Epidermal melanocyte (primary cell): ENCODE measurements around the gene PPIP5K2.
A peak's percentile ranks its signal among the peaks of the same experiment; 100 is the strongest.
"Not testable (repeated sequence)": the region's sequence is repeated elsewhere in the genome, so short reads cannot be mapped to it uniquely, and the experiment has no call there.

Experiments
- DNase-seq: peaks from one replicate; pipeline ENCODE4 v3.0.0; 2011; ENCODE audit warnings: low spot score; ENCODE audit not compliant: insufficient read length

The PPIP5K2 gene

DNA sequence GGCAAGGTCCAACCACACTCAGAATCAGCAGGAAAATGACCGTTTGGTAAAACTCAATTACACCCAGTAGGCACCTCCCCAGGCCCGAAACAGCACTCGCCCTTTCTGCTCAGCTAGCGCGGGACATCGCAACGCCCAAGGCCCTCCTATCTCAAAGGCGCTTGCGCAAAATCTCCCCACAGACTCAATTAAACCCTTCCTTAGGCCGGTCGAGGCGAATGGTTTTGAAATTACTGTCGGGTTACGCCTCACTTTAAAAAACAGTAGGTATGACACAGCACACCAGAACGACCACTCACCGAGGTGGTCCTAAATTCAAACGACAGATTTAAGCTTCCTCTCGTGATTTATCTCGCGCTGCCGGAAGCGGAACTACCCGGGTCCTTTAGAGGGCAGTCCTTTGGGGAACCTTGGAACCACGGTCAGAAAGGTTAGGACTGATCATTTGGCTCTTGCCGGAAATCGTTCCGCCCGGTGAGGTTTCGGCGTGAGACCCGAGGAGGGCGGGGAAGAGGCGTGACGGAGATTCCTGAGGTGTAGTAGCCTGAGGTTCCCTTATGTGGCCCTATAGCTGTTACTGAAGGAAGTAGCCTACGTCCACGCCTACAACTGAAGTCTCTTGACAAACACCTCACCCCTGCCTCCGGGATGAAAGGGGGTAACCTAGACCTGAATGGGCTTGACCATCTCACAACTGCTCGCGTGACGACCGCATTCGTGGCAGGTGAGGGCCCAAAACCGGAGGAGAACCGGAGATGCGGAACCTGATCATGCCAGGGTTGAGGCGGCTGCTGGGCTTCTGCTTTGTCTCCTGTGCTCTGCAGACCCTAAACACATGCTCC, at the start of gene PPIP5K2, which contains the start of gene GIN1:
Gene PPIP5K2, plus strand, starts transcription at position 537 of the 842 bp plus-strand sequence. CDS start 9,289 bp downstream, outside the sequence.
Gene GIN1, minus strand, starts transcription at position 374 of the 842 bp plus-strand sequence. CDS start 11,431 bp downstream, outside the sequence.
- DNase-seq: peak; percentile 83

GRCh38 chr5:103073500-103073899, 46.6 kb upstream of the PPIP5K2 start:
- not testable (repeated sequence) for DNase-seq

GRCh38 chr5:103075442-103075841, 44.7 kb upstream of the PPIP5K2 start:
- DNase-seq: no peak

GRCh38 chr5:103079796-103080195, 40.3 kb upstream of the PPIP5K2 start:
- DNase-seq: no peak

DNA sequence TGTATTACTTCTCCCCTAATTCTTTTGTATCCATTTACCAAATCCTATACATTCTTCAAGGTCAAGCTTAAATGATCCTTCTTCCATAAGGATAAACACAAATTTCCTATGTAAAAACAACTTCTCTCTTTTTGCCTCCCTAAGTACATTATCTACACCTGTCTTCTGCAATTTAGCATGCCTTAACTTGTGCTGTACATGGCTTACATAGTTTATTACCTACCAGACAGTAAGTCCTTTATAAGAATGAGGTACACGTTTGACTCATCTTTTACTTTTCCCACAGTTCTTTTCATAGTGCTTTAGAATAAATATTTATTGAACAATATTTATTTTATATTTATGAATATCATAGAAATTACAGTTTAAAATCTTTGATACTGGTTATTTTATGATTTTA, 33.6 kb upstream of the PPIP5K2 start:
- DNase-seq: no peak

GRCh38 chr5:103089272-103089671, 30.8 kb upstream of the PPIP5K2 start:
- no peak for DNase-seq

- DNase-seq: no peak
These were observed 29.3 kb upstream of the PPIP5K2 start for GRCh38 chr5:103090791-103091190.

DNA sequence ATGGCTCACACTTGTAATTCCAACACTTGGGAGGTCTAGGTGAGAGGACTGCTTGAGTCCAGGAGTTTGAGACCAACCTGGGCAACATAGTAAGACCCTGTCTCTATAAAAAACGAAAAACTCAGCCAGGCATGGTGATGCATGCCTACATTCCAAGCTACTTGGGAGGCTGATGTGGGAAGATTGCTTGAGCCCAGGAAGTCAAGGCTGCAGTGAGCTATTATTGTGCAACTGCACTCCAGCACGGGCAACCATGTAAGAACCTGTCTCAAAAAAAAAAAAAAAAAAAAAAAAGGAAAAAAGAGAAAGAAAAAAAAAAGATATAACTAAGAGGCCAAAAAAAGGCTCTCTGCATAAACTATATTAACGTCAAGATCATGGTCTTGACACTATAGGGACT, 27.4 kb upstream of the PPIP5K2 start:
- no peak for DNase-seq

- DNase-seq: no peak
These were observed 26.4 kb upstream of the PPIP5K2 start for GRCh38 chr5:103093727-103094126.

- DNase-seq: no peak
These were observed 25.4 kb upstream of the PPIP5K2 start for GRCh38 chr5:103094737-103095136.

DNA sequence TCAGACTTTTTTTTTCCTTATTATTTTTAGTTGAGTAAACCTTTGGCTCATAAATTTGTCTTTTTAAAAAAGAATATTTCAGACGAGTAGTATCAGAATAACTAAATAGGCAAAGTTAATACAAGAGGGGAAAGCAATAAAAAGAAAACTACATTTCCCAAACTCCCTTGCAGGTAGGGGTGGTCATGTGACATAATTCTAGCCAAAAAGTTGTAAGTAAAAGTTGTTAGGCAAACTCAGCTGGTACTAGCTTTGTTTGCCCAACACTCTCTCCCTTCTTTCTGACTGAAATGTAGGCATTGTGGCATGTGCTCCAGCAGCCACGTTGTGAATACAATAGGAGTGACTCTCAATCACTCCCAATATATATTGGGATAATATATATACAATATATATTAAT, 21.1 kb upstream of the PPIP5K2 start:
- DNase-seq: no peak

DNA sequence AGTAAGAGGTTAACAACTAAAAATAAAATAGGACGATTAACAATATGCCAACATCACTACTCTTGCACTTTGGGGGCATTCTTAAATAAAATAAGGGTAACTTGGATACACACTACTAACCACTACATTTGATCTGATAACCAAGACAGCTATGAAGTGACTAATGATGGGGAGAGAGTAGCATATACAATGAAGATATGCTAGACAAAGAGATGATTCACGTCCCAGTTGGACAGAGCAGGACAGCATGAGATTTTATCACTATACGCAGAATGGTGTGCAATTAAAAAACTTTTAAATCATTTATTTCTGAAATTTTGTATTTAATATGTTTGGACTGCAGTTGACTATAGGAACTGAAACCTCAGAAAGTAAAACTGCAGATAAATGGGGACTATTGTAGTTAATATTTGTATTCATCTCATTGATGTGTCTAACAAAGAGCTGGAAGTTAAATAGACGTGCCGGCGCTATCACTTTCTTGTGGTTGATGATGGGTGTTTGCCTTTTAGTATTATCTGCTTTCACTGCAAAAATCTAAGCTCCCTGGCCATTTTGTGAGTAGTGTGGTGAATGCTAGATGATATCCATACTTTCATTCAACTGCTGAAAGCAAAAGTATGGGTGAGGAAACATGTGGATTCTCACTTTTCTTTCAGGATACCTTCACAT, 18.9 kb upstream of the PPIP5K2 start:
- DNase-seq: no peak

DNA sequence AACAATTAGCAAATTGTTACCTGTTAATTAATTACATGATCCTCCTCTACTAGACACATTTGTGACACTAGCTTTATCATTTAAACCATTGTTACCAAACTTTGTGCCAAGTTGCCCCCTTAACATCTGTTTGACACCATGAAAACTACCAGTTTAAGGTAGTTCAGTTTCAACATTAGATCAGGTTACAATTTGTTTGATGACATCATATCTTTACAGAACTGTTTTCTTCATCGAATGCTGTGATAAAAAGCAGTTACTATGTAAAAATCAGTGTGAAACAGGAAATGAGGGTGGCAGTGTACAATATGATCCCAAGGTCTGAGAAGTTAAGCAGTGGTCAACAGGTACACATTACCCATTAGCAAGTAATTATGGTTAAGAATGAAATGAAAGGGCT, 17.9 kb upstream of the PPIP5K2 start:
- DNase-seq: no peak

DNA sequence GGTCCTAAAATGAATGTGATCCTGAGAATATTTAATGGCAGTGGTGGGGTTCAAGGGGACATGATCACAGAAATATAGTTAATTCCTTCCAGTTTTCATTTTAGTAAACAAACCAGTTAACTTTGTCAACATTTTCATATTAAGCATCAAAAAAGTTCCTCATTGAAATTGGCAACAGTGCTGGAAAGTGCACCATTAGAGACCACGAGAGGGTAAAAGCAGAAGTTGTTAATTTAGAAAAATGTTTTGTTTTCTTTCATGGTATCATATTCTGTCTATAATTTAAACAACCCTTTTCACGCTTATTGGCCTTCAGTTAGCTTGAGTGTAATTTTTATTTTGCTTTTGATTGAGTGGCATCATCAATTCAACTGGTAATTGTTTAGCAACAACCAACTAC, 12.0 kb upstream of the PPIP5K2 start:
- no peak for DNase-seq

DNA sequence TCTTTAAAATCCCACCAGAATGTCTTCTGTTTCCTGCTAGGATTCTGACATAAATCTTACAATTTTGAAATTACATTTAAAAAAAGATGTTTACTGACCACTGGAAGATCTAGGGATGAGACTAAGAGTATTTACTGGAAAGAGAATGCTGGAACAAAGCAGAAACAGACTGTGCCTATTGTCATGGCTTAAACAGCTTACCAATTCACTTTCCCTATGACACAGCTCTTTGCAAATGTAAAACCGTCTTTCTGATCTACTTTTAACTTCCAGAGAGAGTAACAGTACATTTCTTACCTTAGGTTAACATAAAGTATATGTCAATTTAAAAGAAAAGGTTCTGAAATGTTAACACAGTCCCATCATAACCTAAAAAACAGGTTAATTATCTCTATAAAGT, 10.8 kb upstream of the PPIP5K2 start:
- no peak for DNase-seq

GRCh38 chr5:103110403-103110802, 9.7 kb upstream of the PPIP5K2 start:
- DNase-seq: no peak

GRCh38 chr5:103111468-103111867, 8.6 kb upstream of the PPIP5K2 start:
- DNase-seq: no peak

DNA sequence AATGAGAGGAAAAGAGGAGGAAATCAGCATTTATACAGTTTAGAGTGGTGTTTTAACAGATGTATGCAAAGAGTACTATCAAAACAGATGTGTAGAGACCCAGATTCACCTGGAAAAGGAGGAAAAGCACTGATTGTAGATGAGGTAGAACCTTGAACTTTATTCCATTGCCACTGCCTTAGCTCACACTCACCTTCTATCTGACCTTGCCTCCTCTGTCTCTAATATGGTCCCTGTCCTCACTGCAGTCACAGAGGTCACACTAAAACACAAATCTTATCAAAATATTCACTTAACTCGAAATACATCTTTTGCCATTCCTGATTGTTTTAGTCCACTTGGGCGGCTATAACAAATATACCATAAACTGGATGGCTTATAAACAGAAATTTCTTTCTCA, 7.2 kb upstream of the PPIP5K2 start:
- no peak for DNase-seq

GRCh38 chr5:103114440-103114839, 5.7 kb upstream of the PPIP5K2 start:
- no peak for DNase-seq

- no peak for DNase-seq
These were observed 2.6 kb upstream of the PPIP5K2 start for GRCh38 chr5:103117471-103117991.

- no peak for DNase-seq
These were observed 884 bp upstream of the PPIP5K2 start for GRCh38 chr5:103119070-103119764.
